ACHN (cell line): ENCODE measurements around the gene GGCT.
A peak's percentile ranks its signal among the peaks of the same experiment; 100 is the strongest.
"Not testable (repeated sequence)": the region's sequence is repeated elsewhere in the genome, so short reads cannot be mapped to it uniquely, and the experiment has no call there.

ENCODE experiments used
- DNase-seq: peaks from one replicate; pipeline ENCODE4 v3.0.0-alpha.2; 2015
- in situ Hi-C: cut with HindIII; loops from 2 replicates; pipeline ENCODE4 v1.10.0; 2017; ENCODE audit warnings: low sequenced_read_pairs, low pct_ligation_motif_present, low pct_unique_long_range_greater_than_20kb

GGCT gene

GRCh38 chr7:30522159-30522558, 17.5 kb upstream of the GGCT start:
- in situ Hi-C loops, result no loop called here

DNA sequence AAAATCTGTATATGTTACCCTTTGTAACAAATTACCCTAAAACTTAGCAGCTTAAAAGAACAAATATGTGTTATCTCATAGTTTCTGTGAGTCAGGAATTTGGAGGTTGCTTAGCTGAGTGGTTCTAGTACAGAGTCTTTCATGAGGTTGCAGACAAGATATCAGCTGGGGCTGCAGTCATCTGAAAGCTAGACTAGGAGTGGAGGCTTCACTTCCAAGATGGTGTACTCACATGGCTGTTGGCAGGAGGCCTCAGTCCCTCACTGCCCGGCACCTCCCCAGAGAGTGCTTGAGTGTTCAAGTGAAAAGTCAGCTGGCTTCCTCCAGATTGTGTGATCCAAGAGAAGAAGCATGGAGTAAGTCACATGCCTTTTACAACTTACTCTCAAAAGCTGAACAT, 16.9 kb upstream of the GGCT start:
- in situ Hi-C loops, result no loop called here
- DNase-seq, result no peak

More at GRCh38 chr7:30522159-30522558, 17.5 kb upstream of the GGCT start:
- DNase-seq, result no peak

GRCh38 chr7:30519122-30519521, 14.5 kb upstream of the GGCT start:
- in situ Hi-C loops, result no loop called here

DNA sequence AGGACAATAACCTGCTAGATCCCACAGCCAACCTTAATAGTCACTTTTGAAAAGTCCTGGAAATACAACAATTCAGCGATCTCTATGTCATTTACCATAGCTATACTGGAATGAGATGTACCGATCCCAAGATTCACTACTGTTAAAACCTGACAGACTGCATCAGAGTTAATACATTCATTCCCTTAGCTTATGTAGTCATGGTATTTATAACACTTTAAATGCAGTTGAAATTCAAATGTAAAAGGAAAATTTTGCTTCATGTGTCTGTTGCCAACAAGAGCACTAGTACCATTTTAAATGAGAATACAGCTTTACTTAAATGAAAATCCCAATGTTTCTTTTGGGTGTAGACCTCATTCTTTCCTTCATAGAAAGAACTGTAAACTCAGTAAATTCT, 11.1 kb upstream of the GGCT start:
- in situ Hi-C loops, result no loop called here
- no peak for DNase-seq

More at GRCh38 chr7:30519122-30519521, 14.5 kb upstream of the GGCT start:
- no peak for DNase-seq

DNA sequence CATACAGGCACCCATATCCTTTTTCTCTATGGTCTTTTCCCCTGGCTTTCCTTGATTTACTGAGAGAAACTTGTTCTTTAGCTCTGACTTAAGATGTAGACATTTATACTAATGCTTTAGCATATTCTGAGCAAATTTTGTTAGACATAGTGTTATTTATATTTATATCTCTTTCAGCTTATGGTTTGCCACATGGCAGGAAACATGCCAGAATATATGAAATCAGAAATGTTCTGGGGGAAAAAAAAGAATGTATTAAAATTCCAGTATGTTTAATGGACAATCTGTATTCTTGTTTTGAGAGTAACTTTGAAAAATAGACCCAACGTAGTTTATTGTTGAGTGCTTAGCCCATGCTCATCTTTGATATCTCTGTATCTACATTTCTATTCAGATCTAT, 10.1 kb upstream of the GGCT start:
- in situ Hi-C loops, result no loop called here
- no peak for DNase-seq

GRCh38 chr7:30514177-30514576, 9.5 kb upstream of the GGCT start:
- in situ Hi-C loops, result no loop called here
- DNase-seq, result no peak

GRCh38 chr7:30513762-30514161, 9.1 kb upstream of the GGCT start:
- in situ Hi-C loops, result no loop called here
- DNase-seq, result no peak

DNA sequence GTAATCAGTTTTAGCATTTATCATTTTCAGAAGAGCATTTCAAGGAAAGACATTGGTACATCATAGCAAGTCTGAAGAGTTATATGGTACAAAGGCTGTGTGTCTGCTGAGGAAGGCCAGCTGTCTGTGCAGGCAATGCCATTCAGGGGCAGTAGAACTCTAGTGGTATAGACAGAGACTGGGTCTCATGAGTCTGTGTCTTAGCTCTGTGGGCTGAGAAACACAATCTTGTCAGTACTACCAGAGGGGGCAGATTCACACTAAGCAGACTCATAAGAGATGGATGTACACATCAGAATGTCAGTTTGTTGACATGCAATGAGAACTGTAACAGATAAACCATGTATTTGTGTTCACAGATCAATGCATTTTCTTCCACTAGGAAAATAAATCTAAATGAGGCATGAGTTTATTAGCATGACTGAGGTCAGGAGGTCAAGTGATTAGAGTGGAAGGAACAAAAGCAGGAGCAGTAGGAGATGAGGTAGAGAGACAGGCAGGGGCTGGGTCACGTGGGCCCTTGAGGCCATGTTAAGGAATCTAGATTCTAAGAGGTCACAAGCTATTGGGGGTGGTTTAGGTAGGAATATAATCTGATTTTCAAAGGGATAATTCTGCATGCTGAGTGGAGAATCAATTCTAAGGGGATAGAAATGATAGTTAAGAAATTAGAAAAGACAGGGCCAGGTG, 7.5 kb upstream of the GGCT start:
- in situ Hi-C loops, result no loop called here
- DNase-seq, result no peak

DNA sequence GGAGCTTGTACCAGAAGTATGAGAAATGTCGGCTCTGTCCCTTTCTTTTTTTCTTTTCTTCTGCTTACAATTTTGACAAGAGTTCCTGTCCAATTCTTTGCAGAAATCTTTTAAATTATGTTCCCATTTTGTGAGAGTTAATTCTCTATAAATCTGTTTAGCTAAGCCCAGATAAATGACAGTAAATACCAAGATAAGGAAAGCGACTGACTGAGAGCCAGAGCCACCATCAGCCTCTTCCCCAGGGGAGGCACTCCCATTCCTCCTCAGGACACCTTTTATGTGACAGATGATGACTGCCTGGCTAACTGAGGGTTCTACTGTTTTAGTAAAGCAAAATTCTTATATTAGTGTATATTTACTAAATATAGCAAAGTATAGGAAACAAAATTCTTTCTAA, 6.9 kb upstream of the GGCT start:
- in situ Hi-C loops, result no loop called here
- no peak for DNase-seq

GRCh38 chr7:30510124-30511075, 5.8 kb upstream of the GGCT start:
- peak; percentile 69 for DNase-seq
- in situ Hi-C loops, result no loop called here

DNA sequence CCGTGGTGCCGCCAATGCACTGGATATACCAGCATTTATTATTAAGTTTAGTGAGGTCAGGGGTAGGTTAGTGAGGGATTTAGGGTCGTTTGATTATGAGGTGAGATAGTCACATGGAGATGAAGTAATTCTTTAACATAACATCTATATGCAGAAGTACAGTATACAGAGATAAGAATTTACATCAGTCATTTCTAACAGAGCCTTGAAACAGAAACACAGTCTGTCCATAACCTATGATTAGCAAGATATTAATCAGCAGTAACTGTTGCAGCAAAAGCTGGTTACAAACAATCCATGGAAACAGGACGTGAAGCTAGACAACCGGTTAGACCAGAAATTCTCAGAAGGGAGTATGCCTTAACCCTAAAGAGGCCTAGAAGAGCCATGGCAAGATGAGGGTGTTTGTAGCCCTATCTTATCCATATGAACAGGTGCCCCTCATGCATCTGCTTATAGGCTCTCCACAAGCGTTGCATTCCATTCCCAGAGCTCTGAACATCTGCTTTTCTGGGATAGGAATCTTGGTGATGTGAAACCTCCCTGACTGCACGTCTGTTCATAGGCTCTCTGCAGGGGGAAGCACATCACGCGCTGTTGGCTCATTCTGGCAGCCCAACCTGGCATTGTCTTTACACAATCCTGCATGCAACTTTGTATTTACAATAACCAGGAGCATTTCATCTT, 4.7 kb upstream of the GGCT start:
- in situ Hi-C loops, DNase-seq: not testable (repeated sequence)

DNA sequence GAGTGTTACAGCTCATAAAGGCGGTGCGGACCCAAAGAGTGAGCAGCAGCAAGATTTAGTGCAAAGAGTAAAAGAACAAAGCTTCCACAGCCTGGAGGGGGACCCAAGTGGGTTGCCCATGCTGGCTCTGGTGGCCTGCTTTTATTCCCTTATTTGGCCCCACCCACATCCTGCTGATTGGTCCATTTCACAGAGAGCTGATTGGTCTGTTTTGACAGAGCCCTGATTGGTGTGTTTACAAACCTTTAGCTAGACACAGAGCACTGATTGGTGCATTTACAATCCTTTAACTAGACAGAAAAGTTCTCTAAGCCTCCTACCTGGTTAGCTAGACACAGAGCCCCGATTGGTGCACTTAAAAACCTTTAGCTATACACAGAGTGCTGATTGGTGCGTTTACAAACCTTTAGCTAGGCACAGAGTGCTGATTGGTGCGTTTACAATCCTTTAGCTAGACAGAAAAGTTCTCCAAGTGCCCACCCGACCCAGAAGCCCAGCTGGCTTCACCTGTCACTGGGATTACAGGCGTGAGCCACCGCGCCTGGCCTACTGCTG, 2.8 kb upstream of the GGCT start:
- DNase-seq, in situ Hi-C loops: not testable (repeated sequence)

DNA sequence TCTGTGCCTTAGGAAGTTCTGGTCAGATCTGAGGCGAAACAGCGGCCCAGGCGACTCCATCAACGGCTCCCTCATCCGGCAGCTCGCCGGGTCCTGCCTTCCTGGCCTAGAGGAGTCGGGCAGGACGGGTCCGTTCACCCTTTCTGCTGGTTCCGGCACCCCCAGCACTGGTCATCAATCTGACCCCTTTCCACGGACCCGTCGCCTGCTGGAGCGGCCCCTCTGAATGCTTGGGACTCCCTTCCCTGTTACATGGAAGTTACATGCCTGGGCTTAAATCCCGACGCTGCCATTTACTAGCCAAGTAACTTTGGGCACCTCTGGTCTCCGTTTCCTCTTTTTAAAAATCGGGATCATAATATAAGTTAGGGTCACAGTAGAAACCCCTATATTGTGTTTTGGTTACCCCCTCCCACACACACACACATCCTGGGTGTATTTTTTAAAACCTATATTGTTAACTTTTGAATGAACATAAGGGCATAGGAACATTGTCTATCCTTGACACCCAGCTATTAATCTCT, 607 bp upstream of the GGCT start:
- DNase-seq, result no peak
- in situ Hi-C loops, result no loop called here

DNA sequence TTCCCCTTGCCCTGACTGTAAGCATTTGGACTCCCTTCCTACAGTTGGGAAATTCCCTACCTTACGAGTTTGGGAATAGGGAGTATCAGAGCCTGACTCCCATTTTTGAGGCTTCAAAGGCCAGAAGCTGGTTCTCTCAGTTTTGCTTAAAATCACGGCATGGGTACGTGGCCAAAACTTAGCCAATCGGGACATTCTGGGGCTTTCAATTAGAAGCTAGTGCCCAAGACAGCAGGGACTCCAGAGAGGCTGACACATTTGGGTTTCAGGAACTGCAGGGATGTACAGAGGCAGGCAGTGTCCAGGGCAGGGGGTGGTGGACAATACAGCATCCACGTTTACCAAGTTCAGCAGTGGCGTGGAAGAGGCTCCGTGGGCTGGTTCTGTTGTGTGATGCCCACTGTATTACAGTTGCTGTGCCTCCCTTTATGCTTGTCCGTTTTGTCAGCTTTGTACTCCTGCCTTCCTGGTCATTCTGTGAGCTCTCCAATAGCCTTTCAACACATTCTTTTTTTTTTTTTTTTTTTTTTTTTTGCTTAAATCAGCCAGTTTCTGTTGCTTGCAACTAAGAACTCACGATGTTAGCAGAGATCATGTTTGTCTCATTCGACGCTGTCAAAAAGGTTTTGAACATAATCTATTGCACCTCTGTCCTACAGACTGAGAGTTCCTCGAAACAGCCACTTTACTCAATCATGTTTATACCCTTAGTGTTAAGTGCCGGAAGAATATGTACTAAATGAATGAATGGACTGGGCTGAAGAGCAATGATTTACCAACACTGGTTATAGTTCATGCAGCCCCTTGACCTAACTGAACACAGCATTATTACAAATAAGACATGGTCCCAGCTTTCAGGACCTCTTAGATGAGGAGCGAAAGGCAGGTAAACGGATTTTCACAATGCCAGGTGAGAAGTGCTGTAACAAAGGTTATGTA, 1.1 kb downstream of the GGCT start:
- in situ Hi-C loops, result no loop called here
- peak; percentile 20 for DNase-seq

DNA sequence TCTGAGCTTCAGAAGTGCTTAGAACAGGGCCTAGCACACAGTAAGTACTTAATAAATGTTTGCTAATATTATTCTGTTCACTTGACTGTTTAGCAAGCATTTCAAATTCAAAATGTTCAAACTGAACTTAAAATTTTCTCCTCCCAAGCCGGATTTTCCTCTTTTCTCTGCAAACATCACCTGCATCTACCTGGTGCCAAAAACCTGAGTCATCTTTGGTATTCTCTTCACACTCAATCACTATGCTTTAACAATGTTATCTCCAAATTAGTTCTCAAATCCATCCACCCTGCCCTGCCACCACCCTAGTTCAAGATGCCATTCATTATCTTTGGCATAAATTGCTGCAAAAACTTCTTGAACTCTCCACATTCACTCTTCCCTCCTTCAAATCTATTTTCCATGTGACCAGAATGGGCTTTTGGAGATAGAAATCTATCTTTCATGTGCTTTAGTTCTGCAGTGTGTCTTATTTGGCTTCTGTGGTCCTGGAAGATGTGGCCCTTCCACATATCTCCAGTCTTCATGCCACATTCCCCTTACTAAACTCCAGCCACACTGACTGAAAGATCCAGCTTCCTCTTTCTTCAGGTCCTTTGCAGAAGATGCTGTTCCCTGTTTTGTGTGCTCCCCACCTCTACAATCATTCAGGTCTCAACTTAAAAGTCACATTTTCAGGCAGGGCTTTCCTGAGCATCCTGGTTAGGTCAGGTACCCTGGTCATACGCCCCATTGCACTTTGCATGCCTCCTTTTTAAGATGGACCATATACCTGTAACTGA, 2.0 kb downstream of the GGCT start:
- in situ Hi-C loops, result no loop called here
- no peak for DNase-seq

DNA sequence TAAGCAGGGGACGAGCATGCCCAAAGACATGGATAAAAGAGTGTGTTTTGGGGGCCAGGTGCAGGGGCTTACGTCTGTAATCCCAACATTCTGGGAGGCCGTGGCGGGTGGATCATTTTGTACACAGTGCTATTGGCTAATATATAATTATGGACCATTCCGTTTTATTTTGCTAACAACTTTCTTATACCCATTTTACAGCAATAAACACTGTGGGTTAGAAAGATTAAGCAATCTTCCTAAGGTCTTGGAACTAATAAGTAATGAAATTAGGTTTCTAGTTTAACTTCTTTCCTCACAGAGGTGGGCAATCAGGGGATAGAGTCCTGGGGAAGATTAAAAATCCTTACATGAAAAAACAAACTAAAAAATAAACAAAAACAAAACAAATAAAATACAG, 3.4 kb downstream of the GGCT start:
- no peak for DNase-seq
- in situ Hi-C loops, result no loop called here

DNA sequence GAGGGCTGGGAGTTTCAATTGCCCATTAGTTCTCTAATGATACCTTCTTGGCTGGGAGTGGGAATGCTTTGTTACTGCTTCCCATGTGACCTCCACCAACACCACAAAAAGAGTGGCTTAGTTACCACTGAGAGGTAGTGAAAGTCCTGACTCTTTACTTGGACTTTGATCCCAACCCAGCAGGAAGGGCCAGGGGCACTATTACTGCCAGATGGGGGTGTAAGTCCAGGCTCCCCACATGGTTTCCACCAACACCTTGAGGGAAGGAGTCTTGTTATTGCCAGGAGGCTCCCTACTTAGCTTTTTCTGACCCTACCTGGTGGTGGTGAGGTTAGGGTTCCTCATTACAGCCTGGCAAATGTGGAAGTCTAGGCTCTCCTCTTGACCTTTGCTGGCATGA, 11.4 kb downstream of the GGCT start:
- in situ Hi-C loops, result no loop called here
- DNase-seq, result no peak
